ENCODE measurements around the gene CYP1A2. TPM values are rescaled to one million over a fixed set of nuclear protein-coding genes. Genes with fewer than 3 reads are reported as not detected.
"Not testable (repeated sequence)": the region's sequence is repeated elsewhere in the genome, so short reads cannot be mapped to it uniquely, and the experiment has no call there.

CYP1A2 gene
- total RNA-seq, 1 donor from 2014 or later, result not detected

DNA sequence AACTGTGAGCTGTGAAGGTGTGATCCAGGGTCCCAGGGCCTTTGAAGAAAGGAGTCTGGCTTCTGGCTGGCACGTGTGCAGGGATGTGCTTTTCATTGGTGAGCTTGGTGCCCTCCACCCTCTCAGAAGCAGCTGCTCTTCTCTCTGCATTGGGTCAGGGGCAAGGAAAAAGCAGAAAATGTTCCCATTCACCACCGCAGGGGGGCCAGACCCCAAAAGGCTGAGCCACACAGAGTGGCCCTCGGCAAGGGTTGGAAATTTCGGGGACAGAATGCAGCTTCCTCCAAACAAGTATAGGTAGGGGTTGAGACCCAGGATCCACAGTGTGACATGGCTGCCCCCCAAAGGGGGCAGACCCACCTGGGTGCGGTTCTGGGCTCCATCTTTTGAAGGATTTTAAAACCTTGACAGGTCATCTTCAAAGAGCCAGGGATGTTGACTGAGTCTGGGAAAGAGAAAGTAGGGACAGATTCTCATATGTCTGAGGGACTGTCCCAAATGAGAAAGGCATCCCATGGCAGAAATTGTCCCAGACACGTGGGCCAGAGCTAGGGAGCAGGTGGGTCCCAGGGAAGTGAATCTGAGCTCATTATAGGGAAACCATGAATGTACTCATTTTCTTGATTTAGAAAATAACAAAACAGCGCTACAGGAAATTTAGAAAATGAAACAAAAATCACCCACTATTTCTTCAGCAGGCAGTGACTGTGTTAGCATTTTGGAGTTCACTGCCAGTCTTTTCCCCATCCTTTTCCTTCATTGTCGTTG lies 36.0 kb downstream of the CYP1A2 start:
- DNase-seq (ENCODE audit: missing footprints) (no peak), ATAC-seq (no peak)
- intact Hi-C loops (cut with DNase I), result loop anchor here (5.0 kb wide), 2 partner anchors 48 to 108 kb away; partner anchors contain the start of gene MPI

DNA sequence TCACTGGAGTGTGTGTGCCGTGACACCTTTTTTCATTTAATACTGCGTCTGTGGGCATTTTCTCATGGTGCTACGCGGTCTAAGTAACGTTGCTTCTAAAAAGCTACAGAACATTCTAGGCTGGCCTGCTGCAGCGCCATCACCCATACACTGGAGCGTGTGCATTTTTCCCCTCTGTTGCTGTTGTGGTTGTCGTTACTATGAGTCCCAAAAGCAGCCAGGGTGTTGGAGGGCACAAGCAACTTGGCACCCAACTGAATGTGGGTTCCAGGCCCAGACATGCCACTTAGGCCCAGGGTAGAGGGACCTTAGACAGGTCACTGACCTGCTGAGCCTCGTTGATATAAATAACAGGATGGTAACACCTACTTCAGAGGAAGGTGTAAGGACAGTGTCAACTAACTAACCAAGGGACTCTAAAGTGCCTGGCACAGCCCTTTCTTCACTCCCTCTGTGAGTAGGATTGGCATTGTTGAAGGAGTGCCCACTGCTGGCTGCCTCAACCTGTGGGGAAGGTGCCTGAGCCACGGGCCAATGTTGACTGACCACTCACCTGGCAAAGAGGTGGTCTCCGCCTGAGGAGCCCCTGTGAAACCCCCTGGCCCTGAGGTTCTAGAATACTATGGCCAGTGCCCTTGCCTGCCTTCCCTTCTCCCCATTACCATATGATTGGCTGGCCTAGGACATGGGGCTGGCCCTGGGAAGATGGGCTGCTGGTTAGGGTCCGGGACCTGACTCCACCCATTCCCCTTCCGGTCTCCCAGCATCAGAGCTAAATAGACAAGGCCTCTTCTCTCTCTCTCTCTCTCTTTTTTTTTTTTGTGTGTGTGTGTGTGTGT lies 36.8 kb downstream of the CYP1A2 start:
- ATAC-seq, result peak; percentile 44
- DNase-seq (ENCODE audit: missing footprints), result no peak
- intact Hi-C loops (cut with DNase I), result loop anchor here (5.0 kb wide), 1 partner anchor 107 kb away; the partner anchor contains the start of gene MPI

DNA sequence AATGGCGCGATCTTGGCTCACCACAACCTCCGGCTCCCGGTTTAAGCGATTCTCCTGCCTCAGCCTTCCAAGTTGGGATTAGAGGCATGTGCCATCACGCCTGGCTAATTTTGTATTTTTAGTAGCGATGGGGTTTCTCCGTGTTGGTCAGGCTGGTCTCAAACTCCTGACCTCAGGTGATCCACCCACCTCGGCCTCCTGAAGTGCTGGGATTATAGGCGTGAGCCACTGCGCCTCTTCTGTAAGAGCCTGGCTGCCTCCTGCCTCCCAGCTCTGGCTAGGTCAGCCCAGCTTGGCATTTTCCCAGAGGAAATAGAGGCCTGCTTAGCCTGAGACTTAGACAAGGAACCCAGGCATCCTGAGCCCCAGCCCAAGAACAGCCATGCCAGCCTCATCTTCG lies 37.4 kb downstream of the CYP1A2 start:
- not testable (repeated sequence) for ATAC-seq; DNase-seq (ENCODE audit: missing footprints)
- intact Hi-C loops (cut with DNase I), result loop anchor here (5.0 kb wide), 1 partner anchor 106 kb away; the partner anchor contains the start of gene MPI

DNA sequence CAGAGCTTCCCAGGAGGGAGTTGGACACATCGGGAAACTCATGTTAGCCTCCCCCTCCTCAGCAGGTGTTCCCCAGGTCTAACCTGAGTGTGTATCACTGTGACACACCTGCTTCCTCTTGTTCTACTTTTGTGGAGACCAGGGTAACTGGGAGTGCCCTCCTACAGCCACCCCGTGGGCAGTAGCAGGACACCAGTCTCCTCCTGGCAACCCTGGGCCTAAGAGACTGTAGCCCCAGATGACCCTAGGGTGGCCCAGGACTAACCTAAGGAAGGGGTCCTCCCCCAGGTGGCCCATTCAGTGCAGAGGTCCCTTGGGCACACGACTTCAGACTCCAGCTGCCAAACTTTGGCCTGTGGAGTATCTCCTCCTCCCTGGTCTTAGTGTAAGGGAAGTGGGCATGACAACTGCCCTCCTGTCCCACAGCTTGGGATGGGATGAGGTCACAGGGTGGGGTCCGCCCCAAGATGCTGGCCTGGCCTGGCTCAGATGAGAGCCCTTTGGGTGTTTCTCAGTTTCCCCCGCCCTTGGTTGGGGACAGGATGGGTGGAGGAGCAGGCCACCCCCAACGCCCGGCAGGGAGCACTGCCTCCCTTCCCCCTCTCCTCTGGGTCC lies 38.0 kb downstream of the CYP1A2 start:
- peak; percentile 1 for ATAC-seq
- intact Hi-C loops (cut with DNase I), result loop anchor here (5.0 kb wide), 1 partner anchor 106 kb away; the partner anchor contains the start of gene MPI
- DNase-seq (ENCODE audit: missing footprints), result peak; percentile 80

DNA sequence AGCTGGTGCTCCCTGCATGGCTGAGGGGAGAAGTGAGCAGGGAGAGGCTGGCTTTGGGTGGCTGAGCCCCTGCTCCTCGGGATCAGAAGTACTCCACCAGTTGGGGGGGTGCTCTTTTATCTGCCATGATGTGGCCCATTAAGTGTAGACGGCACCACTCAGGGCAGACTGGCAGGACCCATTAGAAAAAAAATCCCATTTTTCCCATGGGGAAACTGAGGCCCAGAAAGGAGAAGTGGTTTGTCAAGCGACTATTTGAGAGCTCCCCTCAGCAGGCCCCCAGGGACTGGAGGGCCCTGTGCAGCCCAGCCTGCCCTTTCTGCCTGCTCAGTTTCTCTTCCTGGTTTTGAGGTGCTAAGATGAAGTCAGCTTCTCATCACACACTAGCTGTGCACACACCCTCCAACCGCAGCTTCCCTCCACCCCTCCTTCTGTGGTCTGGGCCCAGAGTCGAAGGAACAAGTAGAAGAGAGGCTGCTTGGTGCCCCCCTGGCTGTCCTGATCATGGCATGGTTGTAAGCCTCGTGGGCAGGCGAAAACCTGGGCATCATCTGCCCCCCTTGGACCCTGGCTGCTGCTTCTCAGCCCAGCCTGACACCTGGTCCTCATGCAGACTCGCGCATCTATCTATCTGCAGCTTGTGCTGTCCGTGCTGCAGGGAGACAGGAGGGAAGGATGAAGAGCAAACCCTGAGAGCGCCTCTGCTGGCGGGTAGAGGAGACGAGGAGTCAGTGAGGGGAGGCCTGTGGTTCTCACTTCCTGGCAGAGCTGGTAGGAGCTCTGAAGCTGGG lies 38.8 kb downstream of the CYP1A2 start:
- intact Hi-C loops (cut with DNase I), result loop anchor here (5.0 kb wide), 1 partner anchor 105 kb away; the partner anchor contains the start of gene MPI
- DNase-seq (ENCODE audit: missing footprints) (peak; percentile 88), ATAC-seq (peak; percentile 34)

DNA sequence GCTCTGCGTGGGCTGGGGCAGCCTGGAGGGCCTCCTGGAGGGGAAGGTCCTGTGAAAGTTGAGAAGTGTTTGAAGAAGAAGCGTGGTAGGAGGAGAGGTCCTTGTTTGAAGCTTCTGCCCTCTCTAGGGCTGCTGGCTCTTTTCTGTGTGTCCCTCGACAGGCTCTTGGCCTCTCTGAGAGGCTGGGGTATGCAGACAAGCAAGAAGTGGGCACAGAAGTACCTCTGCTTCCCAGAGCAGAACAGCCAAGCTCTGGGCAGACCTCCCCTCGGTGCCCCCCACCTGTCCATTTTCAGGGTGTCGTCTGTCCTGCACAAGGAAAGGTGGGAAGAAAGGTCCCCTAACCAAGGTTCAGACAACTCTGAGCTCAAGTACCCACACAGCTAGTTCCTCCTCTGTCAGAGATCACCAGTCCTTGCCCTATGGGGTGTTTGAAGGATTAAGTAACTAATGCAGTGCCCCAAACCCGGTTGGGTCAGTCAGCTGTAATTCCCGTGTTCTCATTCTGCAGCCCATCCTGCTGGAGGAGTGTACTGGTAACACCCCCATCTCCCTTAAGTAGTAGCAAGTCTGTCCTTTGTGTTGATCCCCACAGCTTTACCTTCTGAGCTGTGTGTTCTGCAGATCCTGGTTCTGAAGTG lies 39.5 kb downstream of the CYP1A2 start:
- no peak for DNase-seq (ENCODE audit: missing footprints)
- intact Hi-C loops (cut with DNase I), result loop anchor here (5.0 kb wide), 1 partner anchor 104 kb away; the partner anchor contains the start of gene MPI
- no peak for ATAC-seq

DNA sequence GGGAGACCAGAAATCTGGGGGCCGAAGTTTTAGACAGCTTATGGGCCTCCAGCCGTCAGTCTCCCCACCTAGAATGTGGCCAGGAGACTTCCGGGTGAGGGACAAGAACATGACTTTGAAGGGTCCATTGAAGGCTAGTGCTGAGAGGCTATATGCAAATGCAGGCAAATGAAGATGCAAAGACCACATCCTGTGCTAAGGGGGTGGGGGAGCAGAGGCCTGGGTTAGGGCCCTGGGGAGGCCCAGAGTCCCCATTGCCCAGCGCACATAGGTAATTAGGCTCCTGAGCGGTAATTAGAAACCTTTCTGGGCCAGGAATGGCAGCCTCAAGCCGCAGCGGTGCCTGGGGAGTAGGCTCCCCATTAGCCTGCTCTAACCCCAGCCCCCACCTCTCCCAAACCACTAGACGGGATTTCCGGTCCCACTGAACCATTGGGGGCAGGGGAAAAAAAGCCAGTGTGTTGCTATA lies 40.1 kb downstream of the CYP1A2 start:
- ATAC-seq (no peak), DNase-seq (ENCODE audit: missing footprints) (no peak)
- intact Hi-C loops (cut with DNase I), result loop anchor here (5.0 kb wide), 1 partner anchor 104 kb away; the partner anchor contains the start of gene MPI

DNA sequence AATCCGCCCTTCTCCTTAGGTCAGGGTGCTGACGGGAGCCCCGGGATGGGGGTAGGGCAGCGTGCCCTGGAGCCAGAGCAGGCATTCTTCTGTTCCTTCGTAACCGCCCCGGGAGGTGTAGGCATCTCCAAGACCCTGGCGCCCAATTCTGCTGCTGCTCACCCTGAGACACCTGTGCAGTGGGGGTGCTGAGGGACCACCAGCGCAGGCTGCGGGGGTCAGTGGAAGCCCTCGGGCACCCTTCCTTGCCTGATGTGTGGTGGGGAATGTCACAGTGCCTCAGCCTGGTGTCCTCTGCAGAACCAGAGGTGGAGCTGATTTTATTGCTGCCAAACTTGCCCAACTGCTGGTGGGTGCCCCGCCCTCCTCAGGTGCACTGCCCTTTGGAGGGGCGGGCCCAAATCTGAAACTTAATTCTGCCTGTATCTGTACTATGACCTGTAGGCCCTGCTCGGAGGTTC lies 40.6 kb downstream of the CYP1A2 start:
- DNase-seq (ENCODE audit: missing footprints) (no peak), ATAC-seq (no peak)
- intact Hi-C loops (cut with DNase I), result loop anchor here (5.0 kb wide), 1 partner anchor 103 kb away; the partner anchor contains the start of gene MPI

DNA sequence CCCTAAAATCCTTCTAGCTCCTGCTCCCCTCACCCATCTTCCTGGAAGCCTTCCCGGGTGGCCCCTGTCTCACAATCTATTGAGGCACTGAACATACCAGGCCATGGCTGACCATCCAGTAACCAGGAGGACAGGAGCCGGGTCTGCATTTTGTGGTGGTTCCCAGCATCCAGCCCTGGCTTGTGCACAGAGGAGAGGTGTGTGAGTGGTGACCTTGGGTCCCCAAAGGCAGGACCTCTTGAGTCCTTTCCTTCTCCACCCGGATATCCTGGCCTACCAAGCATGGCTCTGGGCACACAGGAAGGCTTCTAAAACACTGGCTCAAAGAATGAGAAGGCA lies 41.1 kb downstream of the CYP1A2 start:
- ATAC-seq, result no peak
- intact Hi-C loops (cut with DNase I), result loop anchor here (5.0 kb wide), 1 partner anchor 103 kb away; the partner anchor contains the start of gene MPI
- no peak for DNase-seq (ENCODE audit: missing footprints)

DNA sequence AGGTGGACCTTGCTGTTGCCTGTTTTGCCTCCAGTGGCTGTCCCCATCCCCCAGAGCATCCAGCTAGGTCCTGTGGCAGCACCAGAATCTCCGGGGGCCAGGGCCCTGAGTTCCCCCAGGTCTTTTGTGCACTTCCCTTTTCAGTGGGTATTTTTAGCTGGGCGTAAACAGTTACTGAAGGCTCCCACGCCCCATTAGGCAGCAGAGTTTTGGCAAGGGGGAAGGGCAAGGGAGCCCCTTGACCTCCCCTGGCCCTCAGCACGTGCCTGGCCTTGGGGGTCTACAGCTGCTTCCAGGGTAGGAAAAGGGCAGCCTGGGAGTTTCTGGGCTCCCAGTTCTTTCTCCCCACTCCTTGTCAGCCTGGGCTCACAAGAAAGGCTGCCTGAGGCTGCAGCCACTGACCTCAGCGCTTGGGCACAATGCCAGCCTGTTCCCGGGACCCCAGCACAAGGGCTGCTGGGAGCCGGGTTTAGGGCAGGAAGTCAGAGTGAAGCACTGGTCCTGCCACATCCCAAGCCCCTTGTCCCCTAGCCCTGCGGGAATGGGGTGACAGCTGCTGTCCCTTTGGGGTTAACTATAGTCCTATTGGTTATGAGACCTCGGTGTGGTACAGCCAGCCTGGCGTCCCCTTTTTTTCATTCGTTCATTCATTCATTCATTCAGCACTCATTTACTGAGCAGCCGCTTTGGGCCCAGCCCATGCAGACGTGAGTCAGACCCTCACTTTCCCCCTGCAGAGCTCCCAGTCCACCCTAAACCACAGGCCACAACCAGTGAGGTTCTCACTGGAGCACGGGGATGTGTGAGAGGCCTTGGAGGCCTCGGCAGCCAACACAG lies 41.7 kb downstream of the CYP1A2 start:
- ATAC-seq, result peak; percentile 24
- intact Hi-C loops (cut with DNase I), result no loop called here
- peak; percentile 89 for DNase-seq (ENCODE audit: missing footprints)

DNA sequence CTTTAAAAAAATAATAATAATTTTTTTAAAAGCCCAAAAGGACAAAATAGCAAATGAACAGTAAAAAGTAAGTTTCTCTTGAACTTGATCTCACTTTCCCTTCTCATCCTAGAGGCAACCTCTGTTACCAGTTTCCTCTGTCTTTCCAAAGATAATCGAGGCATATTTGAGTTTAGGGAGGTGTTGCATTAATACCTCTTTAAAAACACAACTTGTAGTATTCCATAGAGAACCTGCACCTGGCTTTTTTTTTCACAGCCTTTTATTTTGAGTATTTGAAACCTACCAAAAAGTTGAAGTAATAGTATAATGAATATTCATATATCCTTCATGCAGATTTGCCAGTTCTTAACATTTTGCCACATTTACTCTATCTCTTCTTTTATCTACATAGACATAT lies 42.4 kb downstream of the CYP1A2 start:
- ATAC-seq, result no peak
- DNase-seq (ENCODE audit: missing footprints), result no peak
- intact Hi-C loops (cut with DNase I), result no loop called here

DNA sequence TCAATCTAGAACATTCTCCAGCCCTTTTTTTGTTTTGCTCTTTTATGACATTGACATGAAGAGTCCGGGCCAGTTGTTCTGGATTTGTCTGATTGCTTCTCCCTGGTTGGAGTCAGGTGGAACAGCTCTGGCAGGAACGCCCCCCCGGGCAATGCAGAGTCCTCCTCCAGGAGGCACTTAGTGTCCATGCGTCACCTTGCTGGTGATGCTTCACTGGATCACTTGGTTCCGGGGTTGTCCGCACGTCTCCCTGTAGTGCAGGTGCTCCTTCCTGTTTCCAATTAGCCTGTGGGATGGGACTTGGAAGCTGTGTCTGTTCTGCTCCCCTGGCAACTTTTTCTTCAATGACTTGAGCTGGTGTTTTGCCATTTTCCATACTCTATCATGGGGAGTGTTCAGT lies 43.0 kb downstream of the CYP1A2 start:
- intact Hi-C loops (cut with DNase I), result no loop called here
- DNase-seq (ENCODE audit: missing footprints) (no peak), ATAC-seq (no peak)

DNA sequence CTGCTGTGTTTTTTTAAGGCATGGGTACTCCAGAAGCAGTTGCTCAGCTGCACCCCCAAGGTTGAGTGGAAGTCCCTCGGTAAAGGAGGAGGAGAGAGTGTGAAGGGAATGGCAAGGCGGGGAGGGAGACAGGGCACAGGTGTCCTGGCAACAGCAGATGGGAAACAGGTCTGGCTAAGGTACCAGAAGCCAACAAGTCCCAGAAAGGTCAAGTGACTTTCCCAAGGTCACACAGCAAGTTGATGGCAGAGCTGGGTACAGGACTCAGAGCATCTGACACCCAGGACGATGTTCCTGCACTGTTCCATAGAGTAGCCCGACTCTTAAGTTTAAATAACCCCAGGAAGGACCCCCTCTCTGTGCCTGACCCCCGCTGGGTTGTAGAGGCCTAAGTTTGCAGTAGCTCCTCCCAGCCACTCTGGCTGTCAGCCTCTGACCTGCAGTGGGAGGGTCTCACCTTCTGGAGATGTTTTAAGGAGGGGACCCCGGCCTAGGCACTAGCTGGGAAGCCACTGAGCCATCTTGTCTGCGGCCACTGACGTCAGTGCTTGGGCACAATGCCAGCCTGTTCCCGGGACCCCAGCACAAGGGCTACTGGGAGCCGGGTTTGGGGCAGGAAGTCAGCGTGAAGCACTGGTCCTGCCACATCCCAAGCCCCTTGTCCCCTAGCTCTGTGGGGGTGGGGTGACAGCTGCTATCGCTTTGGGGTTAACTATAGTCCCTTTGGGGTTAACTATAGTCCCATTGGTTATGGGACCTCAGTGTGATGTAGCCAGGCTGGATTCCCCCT lies 43.8 kb downstream of the CYP1A2 start:
- no peak for ATAC-seq
- intact Hi-C loops (cut with DNase I), result no loop called here
- DNase-seq (ENCODE audit: missing footprints), result no peak

DNA sequence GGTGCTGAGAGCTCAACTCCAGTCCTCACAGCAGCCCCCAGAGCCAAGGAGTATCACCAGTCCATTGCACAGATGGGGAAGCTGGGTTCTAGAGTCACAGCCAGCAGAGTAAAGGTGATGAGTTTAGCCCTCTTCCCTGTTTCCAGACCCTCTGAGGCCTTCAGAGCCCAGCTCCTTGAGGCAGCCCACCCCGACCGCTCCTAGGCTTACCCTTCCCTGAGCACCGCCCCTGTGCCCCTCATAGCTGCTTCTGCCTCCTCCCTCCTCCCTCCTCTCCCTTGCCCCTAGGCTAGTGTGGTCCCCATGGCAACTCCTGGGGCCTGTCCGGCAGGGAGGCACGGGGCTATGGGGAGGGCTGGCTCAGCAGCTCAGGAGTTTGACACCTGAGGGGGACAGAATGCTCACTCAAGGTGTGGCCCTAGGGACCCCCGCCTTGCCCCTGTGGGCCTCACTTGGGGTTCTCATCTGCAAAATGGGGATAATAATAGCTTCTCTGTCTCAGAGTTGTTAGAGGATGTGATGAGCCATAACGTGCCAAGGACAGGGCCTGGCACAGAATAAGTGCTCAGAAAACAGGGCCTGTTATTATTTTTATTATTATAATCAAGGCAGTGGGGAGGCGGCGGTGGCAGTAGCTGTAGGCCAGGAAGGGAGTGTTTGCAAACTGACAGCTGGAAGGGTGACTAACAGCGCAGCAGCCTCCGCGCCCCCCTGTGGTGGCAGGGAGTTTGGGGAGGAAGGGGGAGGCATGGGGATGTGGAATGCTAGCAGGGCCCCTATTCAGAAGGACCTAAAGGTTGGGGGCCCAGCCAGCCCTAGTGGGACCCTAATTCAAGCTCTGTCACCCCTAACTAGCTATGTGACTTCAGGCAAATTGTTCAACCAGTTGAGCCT lies 44.7 kb downstream of the CYP1A2 start:
- ATAC-seq (no peak), DNase-seq (ENCODE audit: missing footprints) (no peak)
- intact Hi-C loops (cut with DNase I), result no loop called here

Data from Right ventricle myocardium inferior (tissue), 1 donor.